Prostate gland (tissue), 2 donors: ENCODE results near the gene AJAP1.

Experiments used
- CTCF ChIP-seq, 4 experiments: fragments of 200-600 bp in 2 of 4; fragments of 450-650 bp in 2 of 4; sonication (generic) in 2 of 4; IDR thresholded peaks; 1 replicate in 3 of 4; 2 replicates in 1 of 4; pipeline ENCODE4 v1.5.1; 2016 to 2019; ENCODE audit warnings: antibody characterized with exemption in 4 of 4, mild to moderate bottlenecking in 2 of 4, moderate library complexity in 2 of 4
- POLR2AphosphoS5 ChIP-seq: sonication (generic); formaldehyde crosslinking; IDR thresholded peaks from one replicate; pipeline ENCODE4 v1.6.1; 2017; ENCODE audit warnings: antibody characterized with exemption

- TF ChIP-seq CTCF (IDR thresholded peaks at IDR 0.05) (no peak), POLR2AphosphoS5 (no peak)
Observed at GRCh38 chr1:4762146-4762545, 107.7 kb downstream of the AJAP1 start.
